ENCODE results near the gene CDC45.

The CDC45 gene

DNA sequence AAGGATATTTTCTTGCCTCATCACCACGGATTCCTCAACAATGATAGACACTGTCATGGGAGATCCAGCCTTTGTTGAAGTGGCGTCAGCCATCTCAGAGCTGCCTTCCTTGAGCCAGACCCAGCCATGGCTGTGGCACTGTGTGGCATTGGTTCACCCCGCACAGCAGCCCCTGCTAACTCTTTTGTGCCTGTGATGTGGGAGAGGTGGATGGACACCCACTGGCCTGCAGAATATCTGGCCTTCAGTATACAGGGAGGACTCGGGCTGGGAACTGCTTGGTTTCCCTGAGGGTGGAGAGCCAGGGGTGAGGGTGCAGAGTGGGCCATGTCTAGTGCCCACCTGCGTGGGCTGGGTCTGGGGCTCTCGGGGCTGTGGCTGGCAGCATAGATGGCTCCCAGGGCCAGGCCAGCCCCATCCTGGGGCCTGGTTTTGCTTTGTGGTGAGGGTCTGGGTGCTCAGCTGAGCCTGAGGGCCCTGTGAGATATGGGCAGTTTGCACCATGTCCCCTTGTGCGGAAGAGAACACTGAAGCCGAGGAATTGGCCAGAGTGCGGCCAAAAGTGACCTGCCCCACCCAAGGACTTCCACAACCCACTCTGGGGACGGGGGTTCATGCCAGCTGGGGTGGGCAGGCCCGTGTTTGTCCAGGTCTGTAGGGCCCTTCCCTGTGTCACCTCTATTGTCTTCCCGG lies 38.3 kb downstream of the CDC45 start:
- H3K4me3 ChIP-seq (ENCODE audit: low read length), result no peak overlapping the region
- TF ChIP-seq, protein P1, sequence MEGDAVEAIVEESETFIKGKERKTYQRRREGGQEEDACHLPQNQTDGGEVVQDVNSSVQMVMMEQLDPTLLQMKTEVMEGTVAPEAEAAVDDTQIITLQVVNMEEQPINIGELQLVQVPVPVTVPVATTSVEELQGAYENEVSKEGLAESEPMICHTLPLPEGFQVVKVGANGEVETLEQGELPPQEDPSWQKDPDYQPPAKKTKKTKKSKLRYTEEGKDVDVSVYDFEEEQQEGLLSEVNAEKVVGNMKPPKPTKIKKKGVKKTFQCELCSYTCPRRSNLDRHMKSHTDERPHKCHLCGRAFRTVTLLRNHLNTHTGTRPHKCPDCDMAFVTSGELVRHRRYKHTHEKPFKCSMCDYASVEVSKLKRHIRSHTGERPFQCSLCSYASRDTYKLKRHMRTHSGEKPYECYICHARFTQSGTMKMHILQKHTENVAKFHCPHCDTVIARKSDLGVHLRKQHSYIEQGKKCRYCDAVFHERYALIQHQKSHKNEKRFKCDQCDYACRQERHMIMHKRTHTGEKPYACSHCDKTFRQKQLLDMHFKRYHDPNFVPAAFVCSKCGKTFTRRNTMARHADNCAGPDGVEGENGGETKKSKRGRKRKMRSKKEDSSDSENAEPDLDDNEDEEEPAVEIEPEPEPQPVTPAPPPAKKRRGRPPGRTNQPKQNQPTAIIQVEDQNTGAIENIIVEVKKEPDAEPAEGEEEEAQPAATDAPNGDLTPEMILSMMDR (conservative IDR thresholded peaks at IDR 0.05; ENCODE audit: low read length), result no peak
- no peak for DNase-seq (ENCODE audit: low read depth)

DNA sequence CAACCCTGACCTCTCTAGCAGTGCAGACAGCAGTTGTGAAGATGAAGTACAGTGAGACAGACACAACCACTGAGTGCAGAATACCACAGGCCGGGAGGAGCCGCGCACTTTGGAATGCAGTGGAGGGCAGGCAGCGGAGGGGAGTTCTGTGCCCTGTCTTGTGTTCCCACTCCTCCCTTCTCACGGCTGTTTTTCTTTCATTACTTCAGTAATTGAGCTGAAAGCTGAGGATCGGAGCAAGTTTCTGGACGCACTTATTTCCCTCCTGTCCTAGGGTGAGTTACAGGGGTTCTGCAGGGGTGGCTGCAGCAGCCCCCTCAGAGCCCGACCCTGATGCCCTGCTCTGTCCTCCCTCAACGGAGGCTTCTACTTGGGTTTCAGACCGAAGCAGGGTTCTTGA lies 38.9 kb downstream of the CDC45 start:
- DNase-seq (ENCODE audit: low read depth), result no peak
- TF ChIP-seq, protein P1 (conservative IDR thresholded peaks at IDR 0.05; ENCODE audit: low read length), result no peak
- no peak overlapping the region for H3K4me3 ChIP-seq (ENCODE audit: low read length)

DNA sequence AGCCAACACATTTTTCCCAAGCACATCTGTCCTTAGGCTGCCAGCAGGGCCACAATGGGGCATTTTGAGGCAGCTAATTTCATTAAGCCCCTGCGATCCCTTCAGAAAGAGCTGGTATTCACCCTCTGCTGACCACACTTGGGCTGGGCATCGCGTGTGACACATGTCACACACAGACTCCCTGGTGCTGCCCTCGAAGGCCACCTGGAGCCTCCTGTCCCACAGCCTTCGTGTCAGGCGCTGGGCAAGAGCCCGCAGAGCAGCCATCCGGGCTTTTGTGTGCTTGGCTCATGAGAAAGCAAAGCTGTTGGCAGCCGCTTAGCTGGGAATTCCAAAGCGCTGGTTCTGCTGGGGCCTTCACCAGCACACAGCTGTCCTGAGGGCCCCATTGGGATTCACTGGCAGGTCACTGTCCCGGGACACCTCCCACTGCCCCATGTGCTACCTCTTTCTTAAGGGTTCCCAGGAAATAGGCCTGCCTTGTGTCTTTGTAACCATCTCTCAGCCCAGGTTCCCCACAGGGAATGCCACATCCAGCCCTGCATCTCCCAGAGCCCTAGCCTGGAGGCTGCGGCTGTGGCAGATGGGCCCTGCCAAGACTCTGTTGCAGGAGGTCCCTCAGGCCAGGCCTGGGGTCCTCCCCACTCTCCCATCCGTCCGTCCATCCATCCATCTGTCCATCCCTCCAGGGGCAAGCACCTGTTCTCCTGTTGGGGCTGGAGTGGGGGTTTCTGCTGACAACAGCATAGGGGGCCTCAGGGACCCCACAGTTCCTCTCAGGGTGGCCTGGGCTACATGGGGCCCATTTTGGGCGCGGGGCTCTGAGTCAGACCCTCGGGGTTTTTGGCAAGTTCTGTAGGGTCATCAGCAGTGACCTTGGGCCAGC lies 39.6 kb downstream of the CDC45 start:
- no peak overlapping the region for H3K4me3 ChIP-seq (ENCODE audit: low read length)
- no peak for DNase-seq (ENCODE audit: low read depth)
- TF ChIP-seq, protein P1 (conservative IDR thresholded peaks at IDR 0.05; ENCODE audit: low read length), result no peak

DNA sequence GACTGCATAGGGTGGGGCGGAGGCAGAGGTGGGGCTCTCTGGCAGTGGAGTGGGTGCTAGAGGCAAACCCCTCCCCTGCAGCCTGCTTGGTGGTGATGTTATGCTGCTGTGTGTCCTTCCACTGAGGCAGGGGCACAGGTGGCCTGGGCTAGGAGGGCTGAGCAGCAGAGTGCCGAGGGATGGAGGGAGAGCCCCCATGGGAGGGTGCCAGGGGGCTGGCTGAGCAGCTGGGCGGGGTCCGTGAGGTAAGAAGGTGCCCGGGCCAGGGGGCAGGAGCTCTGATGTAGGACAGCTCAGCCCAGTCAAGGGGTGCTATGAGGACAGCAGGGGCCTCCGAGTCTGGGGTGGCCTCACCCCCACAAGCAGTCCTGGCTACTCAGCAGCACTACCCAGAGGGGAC lies 40.3 kb downstream of the CDC45 start:
- H3K4me3 ChIP-seq (ENCODE audit: low read length), result no peak overlapping the region
- no peak for DNase-seq (ENCODE audit: low read depth)
- TF ChIP-seq, protein P1 (conservative IDR thresholded peaks at IDR 0.05; ENCODE audit: low read length), result no peak

DNA sequence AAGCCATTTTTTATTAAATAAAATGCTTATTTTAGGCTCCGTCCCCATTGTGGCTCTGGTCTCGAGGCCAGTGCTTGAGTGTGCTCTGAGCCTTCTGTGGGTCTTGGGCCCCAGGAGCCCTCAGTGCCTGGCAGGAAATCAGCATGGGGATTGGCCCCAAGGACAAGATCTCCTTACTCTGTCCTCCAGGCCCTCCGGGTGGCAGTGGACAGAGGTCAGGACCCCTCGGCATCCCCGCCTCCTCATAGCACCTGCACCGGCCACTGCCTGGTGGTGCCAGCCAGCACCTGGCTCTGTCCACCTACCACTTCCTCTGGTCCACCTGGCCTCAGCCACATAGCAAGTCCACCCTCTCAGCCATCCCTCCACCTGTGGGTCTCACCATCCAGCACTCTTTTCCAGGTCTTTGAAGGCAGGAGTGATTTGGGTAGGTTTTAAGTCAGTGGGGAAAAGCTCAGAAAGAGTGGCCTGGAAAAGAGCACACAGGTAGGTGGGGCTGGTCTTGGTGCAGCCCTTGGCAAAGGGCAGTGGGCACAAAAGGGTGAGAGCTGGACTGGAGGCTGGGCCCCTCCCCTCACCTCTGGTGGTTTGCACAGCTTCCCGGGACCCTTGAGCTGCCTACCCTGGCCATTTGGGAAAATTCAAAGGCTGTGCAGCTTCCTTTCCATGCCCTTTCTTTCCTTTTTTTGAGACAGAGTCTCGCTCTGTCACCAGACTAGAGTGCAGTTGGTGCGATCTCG lies 41.0 kb downstream of the CDC45 start:
- DNase-seq (ENCODE audit: low read depth), result no peak
- TF ChIP-seq, protein P1 (conservative IDR thresholded peaks at IDR 0.05; ENCODE audit: low read length), result no peak
- H3K4me3 ChIP-seq (ENCODE audit: low read length), result no peak overlapping the region

DNA sequence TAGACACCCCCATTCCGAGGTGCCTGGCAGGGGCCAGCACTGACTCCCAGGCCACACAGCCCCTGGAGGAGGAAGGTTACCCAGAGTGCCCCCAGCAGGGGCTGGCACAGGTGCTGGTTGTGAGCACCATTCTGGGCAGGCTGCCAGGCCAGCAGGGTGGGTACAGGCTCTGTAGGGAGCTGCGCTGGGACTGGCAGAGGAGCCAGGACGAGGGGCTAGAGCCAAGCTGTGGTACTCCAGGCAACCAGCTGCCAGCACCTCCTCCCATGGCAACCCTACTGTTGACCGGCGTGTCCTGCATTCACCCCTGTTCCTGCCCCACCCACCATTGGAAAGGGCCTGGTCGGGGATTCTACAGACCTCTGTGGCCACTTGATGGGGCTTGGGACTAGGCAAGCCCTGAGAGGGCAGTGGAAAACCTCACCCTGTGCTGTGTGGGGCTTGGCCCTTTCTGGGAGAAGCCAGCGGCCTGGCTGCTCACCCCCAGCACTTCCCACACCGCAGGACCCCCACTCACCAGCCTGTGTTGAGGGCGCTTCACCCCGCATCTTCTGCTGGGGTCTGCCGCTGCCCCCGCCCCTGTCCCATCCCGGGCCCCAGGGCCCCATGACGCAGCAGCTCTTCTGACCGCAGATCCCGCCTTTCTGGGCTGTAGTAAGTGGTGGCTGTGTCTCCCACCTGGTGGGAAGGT lies 42.6 kb downstream of the CDC45 start:
- no peak for DNase-seq (ENCODE audit: low read depth)
- no peak overlapping the region for H3K4me3 ChIP-seq (ENCODE audit: low read length)
- TF ChIP-seq, protein P1 (conservative IDR thresholded peaks at IDR 0.05; ENCODE audit: low read length), result no peak

Measured in AG10803 (cell line).